Fibroblast of upper back skin (primary cell): ENCODE measurements around the gene FGF3.

Source experiments
- DNase-seq: peaks from one replicate; pipeline ENCODE4 v3.0.0-alpha.2; 2013

FGF3 gene

GRCh38 chr11:69823641-69824265 is 4.5 kb upstream of the FGF3 start:
- DNase-seq, result no peak

GRCh38 chr11:69822676-69823494 is 3.7 kb upstream of the FGF3 start:
- no peak for DNase-seq

- no peak for DNase-seq
These were observed 2.4 kb upstream of the FGF3 start for GRCh38 chr11:69821511-69822040.

GRCh38 chr11:69820441-69820840 is 1.2 kb upstream of the FGF3 start:
- DNase-seq, result no peak

- no peak for DNase-seq
These were observed 390 bp upstream of the FGF3 start for GRCh38 chr11:69819541-69820070.

- no peak for DNase-seq
These were observed 999 bp downstream of the FGF3 start for GRCh38 chr11:69818231-69818602.

GRCh38 chr11:69817265-69818230 is 1.7 kb downstream of the FGF3 start:
- no peak for DNase-seq

GRCh38 chr11:69816671-69817070 is 2.5 kb downstream of the FGF3 start:
- no peak for DNase-seq

GRCh38 chr11:69815973-69816372 is 3.2 kb downstream of the FGF3 start:
- no peak for DNase-seq

GRCh38 chr11:69814902-69815301 is 4.3 kb downstream of the FGF3 start:
- DNase-seq, result no peak

GRCh38 chr11:69814411-69814810 is 4.8 kb downstream of the FGF3 start:
- DNase-seq, result no peak

- DNase-seq, result no peak
These were observed 5.4 kb downstream of the FGF3 start for GRCh38 chr11:69813839-69814238.

GRCh38 chr11:69812946-69813345 is 6.3 kb downstream of the FGF3 start:
- no peak for DNase-seq

- DNase-seq, result no peak
These were observed 7.0 kb downstream of the FGF3 start for GRCh38 chr11:69812256-69812655.

GRCh38 chr11:69811431-69811830 is 7.8 kb downstream of the FGF3 start:
- DNase-seq, result no peak

- no peak for DNase-seq
These were observed 8.7 kb downstream of the FGF3 start for GRCh38 chr11:69810289-69811118.

- peak; percentile 65 for DNase-seq
These were observed 10.5 kb downstream of the FGF3 start for GRCh38 chr11:69808667-69809086.

GRCh38 chr11:69807106-69807815 is 12.0 kb downstream of the FGF3 start:
- DNase-seq, result peak; percentile 52

- no peak for DNase-seq
These were observed 14.3 kb downstream of the FGF3 start for GRCh38 chr11:69804769-69805508.

- no peak for DNase-seq
These were observed 15.5 kb downstream of the FGF3 start for GRCh38 chr11:69803604-69804218.
